NCI-H1694 (cell line): ENCODE measurements around the gene SMAD6.

Experiments
- DNase-seq: peaks from one replicate; lab custom pipeline; 2025; lab: John Stamatoyannopoulos, UW

SMAD6 gene

GRCh38 chr15:66702035-66702786 lies at the start of gene SMAD6:
TSS of gene SMAD6 (plus strand) at chr15:66702236. CDS start at chr15:66703259, 1,023 bp downstream.
- DNase-seq, result peak; percentile 87

GRCh38 chr15:66652806-66653205 lies 49.2 kb upstream of the SMAD6 start:
- no peak for DNase-seq

GRCh38 chr15:66653398-66653797 lies 48.6 kb upstream of the SMAD6 start:
- DNase-seq, result no peak

- DNase-seq, result no peak
These were observed 48.2 kb upstream of the SMAD6 start for GRCh38 chr15:66653852-66654251.

- no peak for DNase-seq
These were observed 47.7 kb upstream of the SMAD6 start for GRCh38 chr15:66654361-66654738.

- DNase-seq, result no peak
These were observed 47.2 kb upstream of the SMAD6 start for GRCh38 chr15:66654739-66655375.

- no peak for DNase-seq
These were observed 46.5 kb upstream of the SMAD6 start for GRCh38 chr15:66655511-66655910.

GRCh38 chr15:66655997-66656396 lies 46.0 kb upstream of the SMAD6 start:
- no peak for DNase-seq

GRCh38 chr15:66657185-66658020 lies 44.6 kb upstream of the SMAD6 start:
- no peak for DNase-seq

- no peak for DNase-seq
These were observed 44.0 kb upstream of the SMAD6 start for GRCh38 chr15:66658044-66658443.

GRCh38 chr15:66658855-66659254 lies 43.2 kb upstream of the SMAD6 start:
- no peak for DNase-seq

- DNase-seq, result no peak
These were observed 42.7 kb upstream of the SMAD6 start for GRCh38 chr15:66659384-66659783.

GRCh38 chr15:66661432-66662096 lies 40.5 kb upstream of the SMAD6 start:
- DNase-seq, result no peak

GRCh38 chr15:66662522-66662921 lies 39.5 kb upstream of the SMAD6 start:
- DNase-seq, result no peak

- no peak for DNase-seq
These were observed 38.4 kb upstream of the SMAD6 start for GRCh38 chr15:66663664-66664063.

- no peak for DNase-seq
These were observed 31.9 kb upstream of the SMAD6 start for GRCh38 chr15:66670175-66670574.

- no peak for DNase-seq
These were observed 31.1 kb upstream of the SMAD6 start for GRCh38 chr15:66670762-66671580.

GRCh38 chr15:66672867-66673266 lies 29.2 kb upstream of the SMAD6 start:
- DNase-seq, result no peak

GRCh38 chr15:66673410-66674322 lies 28.4 kb upstream of the SMAD6 start:
- no peak for DNase-seq

GRCh38 chr15:66674756-66675155 lies 27.3 kb upstream of the SMAD6 start:
- DNase-seq, result no peak
